GM19193 (cell line): ENCODE measurements around the gene CELA2A.

ENCODE experiments used
- POLR2A ChIP-seq: IDR thresholded peaks from 4 replicates; pipeline ENCODE4 v1.6.1; 2011; ENCODE audit not compliant: insufficient read depth, insufficient read length; ENCODE audit errors: extremely low read depth

The CELA2A gene

GRCh38 chr1:15420853-15421465 lies 35.6 kb upstream of the CELA2A start:
- TF ChIP-seq POLR2A: no peak

GRCh38 chr1:15422871-15423270 lies 33.7 kb upstream of the CELA2A start:
- no peak for TF ChIP-seq POLR2A

GRCh38 chr1:15423355-15424077 lies 33.0 kb upstream of the CELA2A start:
- no peak for TF ChIP-seq POLR2A

GRCh38 chr1:15424146-15424667 lies 32.3 kb upstream of the CELA2A start:
- TF ChIP-seq POLR2A: no peak

- TF ChIP-seq POLR2A: no peak
Observed at GRCh38 chr1:15424981-15425380, 31.6 kb upstream of the CELA2A start.

GRCh38 chr1:15425521-15425920 lies 31.0 kb upstream of the CELA2A start:
- TF ChIP-seq POLR2A: no peak

- no peak for TF ChIP-seq POLR2A
Observed at GRCh38 chr1:15425958-15426357, 30.6 kb upstream of the CELA2A start.

GRCh38 chr1:15426492-15427279 lies 29.8 kb upstream of the CELA2A start:
- TF ChIP-seq POLR2A: no peak

- TF ChIP-seq POLR2A: no peak
Observed at GRCh38 chr1:15427280-15427666, 29.3 kb upstream of the CELA2A start.

GRCh38 chr1:15428815-15429435 lies 27.6 kb upstream of the CELA2A start:
- no peak for TF ChIP-seq POLR2A

GRCh38 chr1:15429701-15430149 lies 26.8 kb upstream of the CELA2A start:
- no peak for TF ChIP-seq POLR2A

- TF ChIP-seq POLR2A: no peak
Observed at GRCh38 chr1:15430787-15431570, 25.6 kb upstream of the CELA2A start.

- no peak for TF ChIP-seq POLR2A
Observed at GRCh38 chr1:15431571-15431948, 25.0 kb upstream of the CELA2A start.

- no peak for TF ChIP-seq POLR2A
Observed at GRCh38 chr1:15432324-15432723, 24.2 kb upstream of the CELA2A start.
